ENCODE results near the gene ST8SIA6. TPM values are rescaled to one million over a fixed set of nuclear protein-coding genes. Genes with fewer than 3 reads are reported as not detected.
A peak's percentile ranks its signal among the peaks of the same experiment; 100 is the strongest.

The ST8SIA6 gene
- total and polyA plus RNA-seq, 10 of the 15 experiments (the other 5 are each of a cell fraction or from before 2014, with no cell fraction given), result 0.22 TPM; not detected in 9

DNA sequence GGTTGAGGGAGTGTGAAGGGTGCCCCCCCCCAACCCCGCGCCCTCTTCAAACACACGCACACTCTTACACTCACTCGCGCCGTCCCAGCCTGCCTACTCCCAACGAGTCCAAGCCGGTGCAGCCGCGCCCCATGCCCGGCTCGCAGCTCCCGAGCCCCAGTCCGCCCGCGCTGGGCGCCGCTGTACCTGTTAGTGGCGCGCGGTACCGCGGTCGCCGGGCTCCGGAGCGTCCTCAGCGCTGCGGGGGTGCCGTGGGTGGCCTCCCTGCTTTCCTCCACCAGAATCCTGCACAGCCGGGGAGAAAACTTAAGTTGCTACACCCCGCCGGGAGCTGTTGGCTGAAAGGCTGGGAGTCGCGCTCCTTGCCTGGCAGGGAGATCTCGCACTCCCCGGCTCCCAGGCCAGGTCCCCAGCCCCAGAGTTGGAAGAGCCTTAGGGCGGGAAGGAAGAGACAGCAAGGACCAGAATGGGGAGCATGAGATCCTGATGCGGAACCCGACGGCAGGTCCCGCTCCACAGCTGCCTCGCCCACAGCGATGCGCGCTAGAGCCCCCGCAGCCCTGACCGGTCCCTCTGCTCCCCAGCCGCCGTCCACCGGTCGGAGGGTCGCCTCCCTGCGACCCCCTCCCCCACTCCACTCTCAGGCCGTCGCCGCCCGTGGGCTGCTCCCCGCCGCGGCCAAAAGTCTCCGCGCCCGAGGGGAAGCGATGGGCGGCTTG, 863 bp downstream of the ST8SIA6 start:
- 8% methylated on average over 49 of the region's 66 CpGs for WGBS (ENCODE audit: insufficient coverage, insufficient replicate concordance, low lambda C conversion rate, missing lambda C conversion rate)

DNA sequence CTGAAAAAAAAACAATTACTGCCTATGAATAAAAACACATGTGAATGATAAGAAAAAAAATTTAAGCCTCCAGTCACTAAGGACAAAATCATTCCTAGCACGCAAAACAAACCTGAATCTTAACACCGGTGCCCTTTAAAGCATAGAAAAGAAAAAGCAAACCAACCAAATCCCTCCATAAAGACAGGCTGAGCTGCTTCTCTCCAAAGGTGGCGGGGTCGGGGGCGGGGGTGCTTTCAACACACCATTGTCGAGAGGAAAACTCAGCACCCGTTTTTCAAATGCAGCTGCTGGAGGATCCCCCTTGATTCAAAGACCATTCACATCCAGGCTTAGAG, 1.4 kb downstream of the ST8SIA6 start:
- Histone ChIP-seq H3K79me2 (ENCODE audit: control insufficient read depth, insufficient read depth, low read length) (no peaks in the 10 kb centered on the region), H2AFZ (ENCODE audit: control insufficient read depth, low read depth, low read length) (no peak overlapping the region), H3K9me3 (replicated peaks; ENCODE audit: control insufficient read depth, insufficient read depth, low read length) (peaks cover 7% of the 10 kb centered on the region; the same call in 2 of the 3 replicates), H3K36me3 (ENCODE audit: control insufficient read depth in 2 of 2, insufficient read depth in 2 of 2, low read length in 1 of 2) (no peaks in the 10 kb centered on the region), H3K4me1 (ENCODE audit: control insufficient read depth, insufficient read depth, low read length) (no peaks in the 10 kb centered on the region), H3K27ac (ENCODE audit: control insufficient read depth, insufficient read depth) (no peak overlapping the region), H4K20me1 (ENCODE audit: control insufficient read depth, insufficient read depth) (no peaks in the 10 kb centered on the region), H3K4me3 (no peak overlapping the region), H3K4me2 (ENCODE audit: control insufficient read depth, insufficient read depth) (no peak overlapping the region), H3K9ac (ENCODE audit: control insufficient read depth, insufficient read depth, low read length) (no peak overlapping the region), H3K27me3 (replicated peaks in 1 of 2; ENCODE audit: control insufficient read depth in 2 of 2, insufficient read depth in 2 of 2, low read length in 1 of 2) (peaks cover 5 to 10% of the 10 kb centered on the region in 2 experiments; a peak in 3 of 4 replicates)
- FAIRE-seq, result no peak
- no peak for DNase-seq (ENCODE audit: low read depth, low spot score)
- POLR2A ChIA-PET, result no interaction called here
- BruUV-seq (replicated peaks), result no TSS peak
- no peak for ATAC-seq
- in situ Hi-C loops (cut with MboI), result no loop called here
- SMC1A ChIA-PET (ENCODE audit: uncharacterized antibody, unreplicated experiment), result interaction anchor here (0.8 to 1.5 kb wide), 2 partner anchors 144 to 149 kb away, joined by 3 read pairs; no protein-coding TSS in a partner anchor
- CTCF ChIA-PET, result interaction anchor here (1.0 kb wide), 1 partner anchor 8 kb away, joined by 3 read pairs; no protein-coding TSS in a partner anchor
- RAD21 ChIA-PET (ENCODE audit: unreplicated experiment), result interaction anchor here (0.6 kb wide), 1 partner anchor 293 kb away, joined by 4 read pairs; no protein-coding TSS in a partner anchor
- WGBS (ENCODE audit: insufficient coverage, insufficient replicate concordance, low lambda C conversion rate, missing lambda C conversion rate), result 7% methylated on average over 7 of the region's 7 CpGs
- intact Hi-C loops (cut with micrococcal nuclease; ENCODE audit: unreplicated experiment), result no loop called here
- TF ChIP-seq RAD51 (IDR thresholded peaks at IDR 0.05) (no peak), NR2C1 (IDR thresholded peaks at IDR 0.05) (no peak), SREBF2 (IDR thresholded peaks at IDR 0.05; ENCODE audit: low read length) (no peak), GABPA (IDR thresholded peaks at IDR 0.05; ENCODE audit: low read depth) (no peak), SUPT20H (IDR thresholded peaks at IDR 0.05; ENCODE audit: borderline replicate concordance, control insufficient read depth, low read depth, low read length) (no peak), ZNF24 (IDR thresholded peaks at IDR 0.05) (no peak), MAX (IDR thresholded peaks at IDR 0.05; ENCODE audit: low read depth, low read length) (no peak), TCF3 (IDR thresholded peaks at IDR 0.05; ENCODE audit: borderline replicate concordance, insufficient read depth, low read depth, low read length) (no peak)
- TF ChIP-seq, protein P1, sequence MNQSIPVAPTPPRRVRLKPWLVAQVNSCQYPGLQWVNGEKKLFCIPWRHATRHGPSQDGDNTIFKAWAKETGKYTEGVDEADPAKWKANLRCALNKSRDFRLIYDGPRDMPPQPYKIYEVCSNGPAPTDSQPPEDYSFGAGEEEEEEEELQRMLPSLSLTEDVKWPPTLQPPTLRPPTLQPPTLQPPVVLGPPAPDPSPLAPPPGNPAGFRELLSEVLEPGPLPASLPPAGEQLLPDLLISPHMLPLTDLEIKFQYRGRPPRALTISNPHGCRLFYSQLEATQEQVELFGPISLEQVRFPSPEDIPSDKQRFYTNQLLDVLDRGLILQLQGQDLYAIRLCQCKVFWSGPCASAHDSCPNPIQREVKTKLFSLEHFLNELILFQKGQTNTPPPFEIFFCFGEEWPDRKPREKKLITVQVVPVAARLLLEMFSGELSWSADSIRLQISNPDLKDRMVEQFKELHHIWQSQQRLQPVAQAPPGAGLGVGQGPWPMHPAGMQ (IDR thresholded peaks at IDR 0.05; ENCODE audit: borderline replicate concordance), result no peak
- TF ChIP-seq, protein P2, sequence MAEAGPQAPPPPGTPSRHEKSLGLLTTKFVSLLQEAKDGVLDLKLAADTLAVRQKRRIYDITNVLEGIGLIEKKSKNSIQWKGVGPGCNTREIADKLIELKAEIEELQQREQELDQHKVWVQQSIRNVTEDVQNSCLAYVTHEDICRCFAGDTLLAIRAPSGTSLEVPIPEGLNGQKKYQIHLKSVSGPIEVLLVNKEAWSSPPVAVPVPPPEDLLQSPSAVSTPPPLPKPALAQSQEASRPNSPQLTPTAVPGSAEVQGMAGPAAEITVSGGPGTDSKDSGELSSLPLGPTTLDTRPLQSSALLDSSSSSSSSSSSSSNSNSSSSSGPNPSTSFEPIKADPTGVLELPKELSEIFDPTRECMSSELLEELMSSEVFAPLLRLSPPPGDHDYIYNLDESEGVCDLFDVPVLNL (IDR thresholded peaks at IDR 0.05; ENCODE audit: low read depth, low read length), result no peak

More for the DNA sequence above, 863 bp downstream of the ST8SIA6 start:
- 0 out of 2 replicates have a peak, but pooled peaks have one; percentile 24 for TF ChIP-seq EZH2 (IDR thresholded peaks at IDR 0.05; ENCODE audit: borderline replicate concordance, control insufficient read depth, low read depth, low read length)
- peak; percentile 94 for TF ChIP-seq SUZ12 (IDR thresholded peaks at IDR 0.05; ENCODE audit: unreplicated experiment)
- TF ChIP-seq MAX (IDR thresholded peaks at IDR 0.05; ENCODE audit: low read depth, low read length), result no peak
- ChIA-PET POLR2A (no interaction called here), CTCF (interaction anchor here (1.0 to 1.3 kb wide), 2 partner anchors 9 to 96 kb away, joined by 3 read pairs; no protein-coding TSS in a partner anchor), SMC1A (ENCODE audit: uncharacterized antibody, unreplicated experiment) (interaction anchor here (0.8 to 1.5 kb wide), 2 partner anchors 144 to 149 kb away, joined by 3 read pairs; no protein-coding TSS in a partner anchor), RAD21 (ENCODE audit: unreplicated experiment) (interaction anchor here (0.6 to 1.0 kb wide), 2 partner anchors 144 to 293 kb away, joined by 3 to 4 read pairs; no protein-coding TSS in a partner anchor)
- intact Hi-C loops (cut with micrococcal nuclease; ENCODE audit: unreplicated experiment) (no loop called here), in situ Hi-C loops (cut with MboI) (no loop called here)
- H3K9me3 ChIP-seq (replicated peaks; ENCODE audit: control insufficient read depth, insufficient read depth, low read length), result peaks cover 4% of the 10 kb centered on the region; the same call in 1 of the 3 replicates
- ATAC-seq, result peak; percentile 66
- no TSS peak for BruUV-seq (replicated peaks)
- no peaks in the 10 kb centered on the region for H3K36me3 ChIP-seq (ENCODE audit: control insufficient read depth in 2 of 2, insufficient read depth in 2 of 2, low read length in 1 of 2)
- no peak overlapping the region for H3K4me3 ChIP-seq
- H3K79me2 ChIP-seq (ENCODE audit: control insufficient read depth, insufficient read depth, low read length), result no peaks in the 10 kb centered on the region
- no peaks in the 10 kb centered on the region for H4K20me1 ChIP-seq (ENCODE audit: control insufficient read depth, insufficient read depth)
- no peak for DNase-seq (ENCODE audit: low read depth, low spot score)
- peaks cover 5 to 10% of the 10 kb centered on the region in 2 experiments; a peak in 3 of 4 replicates for H3K27me3 ChIP-seq (replicated peaks in 1 of 2; ENCODE audit: control insufficient read depth in 2 of 2, insufficient read depth in 2 of 2, low read length in 1 of 2)
- H3K9ac ChIP-seq (ENCODE audit: control insufficient read depth, insufficient read depth, low read length), result no peak overlapping the region
- H2AFZ ChIP-seq (ENCODE audit: control insufficient read depth, low read depth, low read length), result 0 out of 2 replicates have a peak overlapping the region, but pooled peaks have one; percentile 25
- FAIRE-seq, result no peak
- H3K4me1 ChIP-seq (ENCODE audit: control insufficient read depth, insufficient read depth, low read length), result no peaks in the 10 kb centered on the region
- H3K4me2 ChIP-seq (ENCODE audit: control insufficient read depth, insufficient read depth), result peak overlapping the region; percentile 58
- no peak overlapping the region for H3K27ac ChIP-seq (ENCODE audit: control insufficient read depth, insufficient read depth)

Measured in GM12878 (cell line).